Lower leg skin (tissue), 4 donors: Measurements from ENCODE around the gene CCDC33. TPM values are rescaled to one million over a fixed set of nuclear protein-coding genes. Genes with fewer than 3 reads are reported as not detected.

ENCODE experiments used
- DNase-seq, 2 donors: peaks; one replicate each; pipeline ENCODE4 v3.0.0-alpha.2; 2019; ENCODE audit warnings: low spot score in 2 of 2
- H3K4me3 ChIP-seq: fragments of 200-600 bp; sonication (generic); 2 replicates; pipeline ENCODE4 v1.5.1; 2017; ENCODE audit warnings: mild to moderate bottlenecking, low read depth; ENCODE audit not compliant: poor library complexity, severe bottlenecking
- CTCF ChIP-seq, 3 donors: fragments of 450-650 bp; IDR thresholded peaks; one replicate each; pipeline ENCODE4 v1.5.1; 2016; ENCODE audit warnings: antibody characterized with exemption in 3 of 3, mild to moderate bottlenecking in 3 of 3, moderate library complexity in 2 of 3
- POLR2A ChIP-seq, 2 donors: fragments of 450-650 bp; IDR thresholded peaks; one replicate each; pipeline ENCODE4 v1.6.1; 2016 to 2017; ENCODE audit warnings: antibody characterized with exemption in 2 of 2, mild to moderate bottlenecking in 1 of 2, moderate library complexity in 1 of 2
- WGBS, 2 donors: methylation state at CpG; one replicate each; pipeline ENCODE4 v1.1.5; 2018; 5-methylcytosine and 5-hydroxymethylcytosine counted together
- intact Hi-C: fragments of 100-400 bp; cut with DNase I; formaldehyde crosslinking; loops from one replicate; pipeline ENCODE4 v1.15.0; 2023; ENCODE audit warnings: low total_unique reads
- total RNA-seq, 4 donors: library from RNA; depleted of rRNA; stranded (reverse); fragments of >200 nt; gene quantifications; one replicate each; pipeline ENCODE4 v1.1.0, GENCODE V29; 2016

CCDC33 gene
- total RNA-seq, 4 donors from 2014 or later, result not detected

GRCh38 chr15:74201710-74202420, 34.3 kb upstream of the CCDC33 start:
- no peak overlapping the region for H3K4me3 ChIP-seq
- DNase-seq, result no peak
- no peak for TF ChIP-seq CTCF (IDR thresholded peaks at IDR 0.05)
- TF ChIP-seq POLR2A (IDR thresholded peaks at IDR 0.05), result no peak
- intact Hi-C loops, result no loop called here
- 47 to 48% methylated on average over 7 of the region's 7 CpGs for WGBS, 2 donors

GRCh38 chr15:74202452-74203401, 33.4 kb upstream of the CCDC33 start, which contains the start of gene STRA6:
TSS of gene STRA6 (minus strand) at chr15:74202787. CDS start at chr15:74202267, 520 bp downstream.
- no peak for DNase-seq
- intact Hi-C loops, result no loop called here
- WGBS, 2 donors, result 54 to 55% methylated on average over 26 of the region's 26 CpGs
- no peak within 1 kb of the TSS for H3K4me3 ChIP-seq
- TF ChIP-seq POLR2A (IDR thresholded peaks at IDR 0.05), result no peak
- no peak for TF ChIP-seq CTCF (IDR thresholded peaks at IDR 0.05)

GRCh38 chr15:74203914-74204431, 32.2 kb upstream of the CCDC33 start:
- TF ChIP-seq POLR2A (IDR thresholded peaks at IDR 0.05) (no peak), CTCF (IDR thresholded peaks at IDR 0.05) (no peak)
- intact Hi-C loops, result no loop called here
- DNase-seq, result no peak
- WGBS, 2 donors, result 52 to 56% methylated on average over 8 to 10 of the region's 10 CpGs
- H3K4me3 ChIP-seq, result no peak overlapping the region

- H3K4me3 ChIP-seq, result no peak overlapping the region
- WGBS, 2 donors, result 60 to 81% methylated on average over 2 to 4 of the region's 4 CpGs
- no peak for DNase-seq
- intact Hi-C loops, result no loop called here
- TF ChIP-seq POLR2A (IDR thresholded peaks at IDR 0.05) (no peak), CTCF (IDR thresholded peaks at IDR 0.05) (no peak)
These were observed 30.6 kb upstream of the CCDC33 start for GRCh38 chr15:74205582-74205947.

GRCh38 chr15:74206801-74207281, 29.3 kb upstream of the CCDC33 start:
- TF ChIP-seq POLR2A (IDR thresholded peaks at IDR 0.05), result no peak
- TF ChIP-seq CTCF (IDR thresholded peaks at IDR 0.05), result no peak
- no peak for DNase-seq
- 60 to 62% methylated on average over 6 of the region's 6 CpGs for WGBS, 2 donors
- H3K4me3 ChIP-seq, result no peak overlapping the region
- intact Hi-C loops, result no loop called here
